HEK293 (cell line): Measurements from ENCODE around the gene SRL.

Experiments used
- CTCF ChIA-PET: fragments of 350-600 bp; formaldehyde crosslinking; extraction: SDS; loops from one replicate; lab custom pipeline; 2021; ENCODE audit warnings: antibody characterized with exemption; lab: Yijun Ruan, JAX
- POLR2A ChIA-PET: fragments of 300-600 bp; formaldehyde crosslinking; extraction: SDS; loops from one replicate; lab custom pipeline; 2020; ENCODE audit warnings: antibody characterized with exemption, inconsistent platforms; lab: Yijun Ruan, JAX
- H3K27ac ChIP-seq: fragments of 200-500 bp; sonication (Bioruptor generic); 2 replicates; pipeline ENCODE4 v1.5.1; 2014; ENCODE audit warnings: low read depth, low read length, control low read depth, inconsistent platforms; ENCODE audit errors: extremely low read depth
- H3K36me3 ChIP-seq, 2 experiments: fragments of 200-500 bp in 1 of 2; sonication (Bioruptor generic) in 1 of 2; 1 replicate in 1 of 2; 2 replicates in 1 of 2; pipeline ENCODE4 v1.5.1; 2014 to 2017; ENCODE audit warnings: inconsistent platforms in 2 of 2, low read length in 2 of 2; ENCODE audit not compliant: control insufficient read depth in 2 of 2, insufficient read depth in 1 of 2
- H3K4me1 ChIP-seq: fragments of 200-500 bp; sonication (Bioruptor generic); 2 replicates; pipeline ENCODE4 v1.5.1; 2014; ENCODE audit warnings: mild to moderate bottlenecking, low read length, inconsistent platforms; ENCODE audit not compliant: control insufficient read depth, insufficient read depth
- H3K4me3 ChIP-seq: 2 replicates; pipeline ENCODE4 v1.5.1; 2011; ENCODE audit warnings: low read depth, mild to moderate bottlenecking, control low read depth, low read length, moderate library complexity
- H3K9me3 ChIP-seq: fragments of 200-500 bp; sonication (Bioruptor generic); 2 replicates; pipeline ENCODE4 v1.5.1; 2014; ENCODE audit warnings: low read depth, low read length, inconsistent platforms; ENCODE audit not compliant: control insufficient read depth, insufficient read depth
- GLI2 ChIP-seq: fragments of 450-650 bp; formaldehyde crosslinking; IDR thresholded peaks from 2 replicates; pipeline ENCODE4; 2017; ENCODE audit warnings: missing biosample characterization, missing genetic modification characterization, low read depth, borderline replicate concordance
- HOXC10 ChIP-seq: sonication (generic); formaldehyde crosslinking; IDR thresholded peaks from 2 replicates; pipeline ENCODE4 v1.8.1; 2023; ENCODE audit warnings: mild to moderate bottlenecking, missing genetic modification reagents
- MEIS1 ChIP-seq: sonication (generic); formaldehyde crosslinking; IDR thresholded peaks from 2 replicates; pipeline ENCODE4 v1.8.1; 2022; ENCODE audit warnings: missing genetic modification reagents, mild to moderate bottlenecking, borderline replicate concordance
- OVOL3 ChIP-seq: fragments of 450-650 bp; formaldehyde crosslinking; IDR thresholded peaks from 2 replicates; pipeline ENCODE4 v1.5.1; 2016; ENCODE audit warnings: missing biosample characterization, missing genetic modification characterization
- SP7 ChIP-seq: fragments of 450-650 bp; formaldehyde crosslinking; IDR thresholded peaks from 2 replicates; pipeline ENCODE4 v1.5.1; 2016; ENCODE audit warnings: missing biosample characterization, missing genetic modification characterization
- ZFP3 ChIP-seq: fragments of 450-650 bp; formaldehyde crosslinking; IDR thresholded peaks from 2 replicates; pipeline ENCODE4 v1.5.1; 2016; ENCODE audit warnings: low read depth, missing biosample characterization, missing genetic modification characterization
- ZNF140 ChIP-seq: fragments of 450-650 bp; formaldehyde crosslinking; IDR thresholded peaks from 2 replicates; pipeline ENCODE4 v1.5.1; 2016; ENCODE audit warnings: missing biosample characterization, missing genetic modification characterization
- ZNF16 ChIP-seq: fragments of 450-650 bp; formaldehyde crosslinking; IDR thresholded peaks from 2 replicates; pipeline ENCODE4 v1.5.1; 2016; ENCODE audit warnings: low read depth, missing biosample characterization, missing genetic modification characterization
- ZNF175 ChIP-seq: fragments of 450-650 bp; formaldehyde crosslinking; IDR thresholded peaks from 2 replicates; pipeline ENCODE4 v1.5.1; 2016; ENCODE audit warnings: missing biosample characterization, missing genetic modification characterization
- ZNF24 ChIP-seq: fragments of 450-650 bp; formaldehyde crosslinking; IDR thresholded peaks from 2 replicates; pipeline ENCODE4 v1.5.1; 2016; ENCODE audit warnings: missing biosample characterization, missing genetic modification characterization
- ZNF366 ChIP-seq: fragments of 450-650 bp; formaldehyde crosslinking; conservative IDR thresholded peaks from 2 replicates; pipeline ENCODE4 v1.5.1; 2016; ENCODE audit warnings: missing biosample characterization, missing genetic modification characterization
- ZNF391 ChIP-seq: fragments of 450-650 bp; formaldehyde crosslinking; IDR thresholded peaks from 2 replicates; pipeline ENCODE4 v1.5.1; 2016; ENCODE audit warnings: low read depth, missing biosample characterization, missing genetic modification characterization, borderline replicate concordance
- ZNF433 ChIP-seq: fragments of 450-650 bp; formaldehyde crosslinking; IDR thresholded peaks from 2 replicates; pipeline ENCODE4 v1.5.1; 2016; ENCODE audit warnings: missing biosample characterization, missing genetic modification characterization, low read depth
- ZNF585B ChIP-seq: fragments of 450-650 bp; formaldehyde crosslinking; IDR thresholded peaks from 2 replicates; pipeline ENCODE4 v1.5.1; 2016; ENCODE audit warnings: missing biosample characterization, missing genetic modification characterization
- ZNF670 ChIP-seq: fragments of 450-650 bp; formaldehyde crosslinking; IDR thresholded peaks from 2 replicates; pipeline ENCODE4 v1.5.1; 2016; ENCODE audit warnings: missing biosample characterization, missing genetic modification characterization, low read depth
- ZNF707 ChIP-seq: fragments of 450-650 bp; formaldehyde crosslinking; IDR thresholded peaks from 2 replicates; pipeline ENCODE4 v1.5.1; 2016; ENCODE audit warnings: missing biosample characterization, missing genetic modification characterization
- TF ChIP-seq, protein P1 (sequence below): fragments of 450-650 bp; formaldehyde crosslinking; IDR thresholded peaks from 2 replicates; pipeline ENCODE4 v1.5.1; 2016; ENCODE audit warnings: missing biosample characterization, missing genetic modification characterization
- TF ChIP-seq, protein P2 (sequence below): fragments of 450-650 bp; formaldehyde crosslinking; IDR thresholded peaks from 2 replicates; pipeline ENCODE4 v1.5.1; 2016; ENCODE audit warnings: missing biosample characterization, missing genetic modification characterization
- TF ChIP-seq, protein P3 (sequence below): fragments of 450-650 bp; formaldehyde crosslinking; conservative IDR thresholded peaks from 2 replicates; pipeline ENCODE4 v1.5.1; 2016; ENCODE audit warnings: low read depth, missing biosample characterization, missing genetic modification characterization
- TF ChIP-seq, protein P4 (sequence below): fragments of 450-650 bp; formaldehyde crosslinking; IDR thresholded peaks from 2 replicates; pipeline ENCODE4 v1.5.1; 2016; ENCODE audit warnings: missing biosample characterization, missing genetic modification characterization

The SRL gene

DNA sequence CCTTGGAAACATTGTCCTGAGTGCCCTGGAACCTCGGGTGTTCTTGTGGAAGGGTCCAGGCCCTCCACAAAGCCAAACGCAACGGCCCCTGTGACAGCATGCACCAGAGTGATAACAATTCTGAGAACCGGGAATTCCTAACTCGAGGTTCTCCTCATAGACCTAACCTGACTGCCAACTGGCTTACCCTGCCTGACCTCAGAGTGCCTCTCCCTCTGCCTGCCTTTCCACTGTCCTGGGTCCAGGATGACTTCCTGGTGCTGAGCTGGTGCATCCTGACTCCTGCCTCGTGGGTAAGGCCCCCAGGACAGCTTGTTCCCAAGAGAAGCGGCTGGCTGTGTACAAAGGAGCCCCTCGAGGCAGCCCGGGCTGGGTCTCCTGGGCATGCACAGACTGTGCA is 51.8 kb downstream of the SRL start:
- ChIA-PET CTCF (interaction anchor here (1.4 kb wide), 1 partner anchor 10 kb away, joined by 6 read pairs; no protein-coding TSS in a partner anchor), POLR2A (no interaction called here)
- no peaks in the 10 kb centered on the region for H3K36me3 ChIP-seq
- TF ChIP-seq ZNF366 (tag by site-specific recombination) (no peak), ZNF433 (no peak), ZNF585B (tag by site-specific recombination) (no peak), ZNF24 (tag by site-specific recombination) (no peak), ZNF707 (tag by site-specific recombination) (no peak), ZNF670 (tag by site-specific recombination) (no peak), GLI2 (no peak), ZNF16 (tag by site-specific recombination) (no peak), ZNF140 (tag by site-specific recombination) (no peak), ZFP3 (tag by site-specific recombination) (no peak), MEIS1 (CRISPR knock-in tag) (no peak), OVOL3 (tag by site-specific recombination) (no peak), ZNF175 (no peak), ZNF391 (tag by site-specific recombination) (no peak), HOXC10 (no peak), SP7 (tag by site-specific recombination) (no peak)
- TF ChIP-seq, protein P1, sequence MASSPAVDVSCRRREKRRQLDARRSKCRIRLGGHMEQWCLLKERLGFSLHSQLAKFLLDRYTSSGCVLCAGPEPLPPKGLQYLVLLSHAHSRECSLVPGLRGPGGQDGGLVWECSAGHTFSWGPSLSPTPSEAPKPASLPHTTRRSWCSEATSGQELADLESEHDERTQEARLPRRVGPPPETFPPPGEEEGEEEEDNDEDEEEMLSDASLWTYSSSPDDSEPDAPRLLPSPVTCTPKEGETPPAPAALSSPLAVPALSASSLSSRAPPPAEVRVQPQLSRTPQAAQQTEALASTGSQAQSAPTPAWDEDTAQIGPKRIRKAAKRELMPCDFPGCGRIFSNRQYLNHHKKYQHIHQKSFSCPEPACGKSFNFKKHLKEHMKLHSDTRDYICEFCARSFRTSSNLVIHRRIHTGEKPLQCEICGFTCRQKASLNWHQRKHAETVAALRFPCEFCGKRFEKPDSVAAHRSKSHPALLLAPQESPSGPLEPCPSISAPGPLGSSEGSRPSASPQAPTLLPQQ (tag by site-specific recombination), result no peak
- TF ChIP-seq, protein P2, sequence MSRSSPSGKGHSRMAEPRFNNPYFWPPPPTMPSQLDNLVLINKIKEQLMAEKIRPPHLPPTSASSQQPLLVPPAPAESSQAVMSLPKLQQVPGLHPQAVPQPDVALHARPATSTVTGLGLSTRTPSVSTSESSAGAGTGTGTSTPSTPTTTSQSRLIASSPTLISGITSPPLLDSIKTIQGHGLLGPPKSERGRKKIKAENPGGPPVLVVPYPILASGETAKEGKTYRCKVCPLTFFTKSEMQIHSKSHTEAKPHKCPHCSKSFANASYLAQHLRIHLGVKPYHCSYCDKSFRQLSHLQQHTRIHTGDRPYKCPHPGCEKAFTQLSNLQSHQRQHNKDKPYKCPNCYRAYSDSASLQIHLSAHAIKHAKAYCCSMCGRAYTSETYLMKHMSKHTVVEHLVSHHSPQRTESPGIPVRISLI (tag by site-specific recombination), result no peak
- TF ChIP-seq, protein P3, sequence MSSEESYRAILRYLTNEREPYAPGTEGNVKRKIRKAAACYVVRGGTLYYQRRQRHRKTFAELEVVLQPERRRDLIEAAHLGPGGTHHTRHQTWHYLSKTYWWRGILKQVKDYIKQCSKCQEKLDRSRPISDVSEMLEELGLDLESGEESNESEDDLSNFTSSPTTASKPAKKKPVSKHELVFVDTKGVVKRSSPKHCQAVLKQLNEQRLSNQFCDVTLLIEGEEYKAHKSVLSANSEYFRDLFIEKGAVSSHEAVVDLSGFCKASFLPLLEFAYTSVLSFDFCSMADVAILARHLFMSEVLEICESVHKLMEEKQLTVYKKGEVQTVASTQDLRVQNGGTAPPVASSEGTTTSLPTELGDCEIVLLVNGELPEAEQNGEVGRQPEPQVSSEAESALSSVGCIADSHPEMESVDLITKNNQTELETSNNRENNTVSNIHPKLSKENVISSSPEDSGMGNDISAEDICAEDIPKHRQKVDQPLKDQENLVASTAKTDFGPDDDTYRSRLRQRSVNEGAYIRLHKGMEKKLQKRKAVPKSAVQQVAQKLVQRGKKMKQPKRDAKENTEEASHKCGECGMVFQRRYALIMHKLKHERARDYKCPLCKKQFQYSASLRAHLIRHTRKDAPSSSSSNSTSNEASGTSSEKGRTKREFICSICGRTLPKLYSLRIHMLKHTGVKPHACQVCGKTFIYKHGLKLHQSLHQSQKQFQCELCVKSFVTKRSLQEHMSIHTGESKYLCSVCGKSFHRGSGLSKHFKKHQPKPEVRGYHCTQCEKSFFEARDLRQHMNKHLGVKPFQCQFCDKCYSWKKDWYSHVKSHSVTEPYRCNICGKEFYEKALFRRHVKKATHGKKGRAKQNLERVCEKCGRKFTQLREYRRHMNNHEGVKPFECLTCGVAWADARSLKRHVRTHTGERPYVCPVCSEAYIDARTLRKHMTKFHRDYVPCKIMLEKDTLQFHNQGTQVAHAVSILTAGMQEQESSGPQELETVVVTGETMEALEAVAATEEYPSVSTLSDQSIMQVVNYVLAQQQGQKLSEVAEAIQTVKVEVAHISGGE (tag by site-specific recombination), result no peak
- TF ChIP-seq, protein P4, sequence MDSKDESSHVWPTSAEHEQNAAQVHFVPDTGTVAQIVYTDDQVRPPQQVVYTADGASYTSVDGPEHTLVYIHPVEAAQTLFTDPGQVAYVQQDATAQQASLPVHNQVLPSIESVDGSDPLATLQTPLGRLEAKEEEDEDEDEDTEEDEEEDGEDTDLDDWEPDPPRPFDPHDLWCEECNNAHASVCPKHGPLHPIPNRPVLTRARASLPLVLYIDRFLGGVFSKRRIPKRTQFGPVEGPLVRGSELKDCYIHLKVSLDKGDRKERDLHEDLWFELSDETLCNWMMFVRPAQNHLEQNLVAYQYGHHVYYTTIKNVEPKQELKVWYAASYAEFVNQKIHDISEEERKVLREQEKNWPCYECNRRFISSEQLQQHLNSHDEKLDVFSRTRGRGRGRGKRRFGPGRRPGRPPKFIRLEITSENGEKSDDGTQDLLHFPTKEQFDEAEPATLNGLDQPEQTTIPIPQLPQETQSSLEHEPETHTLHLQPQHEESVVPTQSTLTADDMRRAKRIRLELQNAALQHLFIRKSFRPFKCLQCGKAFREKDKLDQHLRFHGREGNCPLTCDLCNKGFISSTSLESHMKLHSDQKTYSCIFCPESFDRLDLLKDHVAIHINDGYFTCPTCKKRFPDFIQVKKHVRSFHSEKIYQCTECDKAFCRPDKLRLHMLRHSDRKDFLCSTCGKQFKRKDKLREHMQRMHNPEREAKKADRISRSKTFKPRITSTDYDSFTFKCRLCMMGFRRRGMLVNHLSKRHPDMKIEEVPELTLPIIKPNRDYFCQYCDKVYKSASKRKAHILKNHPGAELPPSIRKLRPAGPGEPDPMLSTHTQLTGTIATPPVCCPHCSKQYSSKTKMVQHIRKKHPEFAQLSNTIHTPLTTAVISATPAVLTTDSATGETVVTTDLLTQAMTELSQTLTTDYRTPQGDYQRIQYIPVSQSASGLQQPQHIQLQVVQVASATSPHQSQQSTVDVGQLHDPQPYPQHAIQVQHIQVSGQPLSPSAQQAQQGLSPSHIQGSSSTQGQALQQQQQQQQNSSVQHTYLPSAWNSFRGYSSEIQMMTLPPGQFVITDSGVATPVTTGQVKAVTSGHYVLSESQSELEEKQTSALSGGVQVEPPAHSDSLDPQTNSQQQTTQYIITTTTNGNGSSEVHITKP (tag by site-specific recombination), result no peak
- no peak overlapping the region for H3K27ac ChIP-seq
- no peaks in the 10 kb centered on the region for H3K9me3 ChIP-seq
- H3K4me3 ChIP-seq, result no peak overlapping the region
- no peaks in the 10 kb centered on the region for H3K4me1 ChIP-seq
